Activated CD4-positive, alpha-beta T cell treated with anti-CD3 and anti-CD28 coated beads, Interleukin-2, amount 50 U/mL, for 48 hours (primary cell): Measurements from ENCODE around the gene CSNK2B.

Experiments used
- DNase-seq, 2 experiments: peaks; one replicate each; pipeline ENCODE4 v3.0.0-alpha.2; 2020

The CSNK2B gene

GRCh38 chr6:31662124-31662723 lies 3.7 kb upstream of the CSNK2B start:
- DNase-seq, result no peak

- no peak for DNase-seq
Measured at GRCh38 chr6:31663126-31663960, 2.5 kb upstream of the CSNK2B start.

- DNase-seq, result peak; percentile 21 to 34
Measured at GRCh38 chr6:31663961-31664789, 1.7 kb upstream of the CSNK2B start.

DNA sequence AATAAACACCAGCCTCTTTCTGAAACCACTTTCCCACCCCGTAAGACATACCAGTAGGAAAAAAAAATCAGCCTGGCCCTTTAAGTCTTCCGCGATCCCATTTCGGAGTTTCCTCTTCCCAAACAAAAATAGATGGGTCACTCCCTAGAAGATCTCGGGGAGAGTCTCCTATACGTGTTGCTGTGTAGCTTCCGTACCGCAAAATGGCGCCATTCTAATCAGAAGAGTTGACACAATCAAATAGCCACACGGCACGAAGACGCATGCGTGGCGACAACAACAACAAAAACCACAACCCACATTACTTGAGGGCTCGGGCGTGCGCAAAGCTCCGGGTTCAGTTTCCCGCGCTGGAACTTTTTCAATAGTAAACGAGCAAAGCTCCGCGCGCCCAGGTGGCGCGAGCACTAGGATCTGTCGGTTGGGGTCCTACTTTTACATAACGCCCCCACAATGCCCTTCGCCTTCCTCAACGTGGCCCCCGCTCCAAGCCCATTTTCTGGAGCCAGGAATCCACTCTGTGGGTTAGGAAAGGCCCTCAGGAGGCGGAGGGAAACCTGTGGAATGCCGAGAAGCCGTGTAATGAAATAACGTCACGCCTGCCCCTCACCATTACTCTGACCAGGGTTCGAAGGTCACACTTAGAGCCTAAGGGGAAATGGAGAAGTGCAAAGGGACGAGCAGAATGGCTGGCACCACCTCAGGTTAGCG lies 935 bp upstream of the CSNK2B start, which contains the start of gene GPANK1:
TSS of gene GPANK1 (minus strand) at position 208 of the 711 bp plus-strand sequence. CDS start 519 bp downstream, outside the sequence.
- peak; percentile 88 to 91 for DNase-seq

DNA sequence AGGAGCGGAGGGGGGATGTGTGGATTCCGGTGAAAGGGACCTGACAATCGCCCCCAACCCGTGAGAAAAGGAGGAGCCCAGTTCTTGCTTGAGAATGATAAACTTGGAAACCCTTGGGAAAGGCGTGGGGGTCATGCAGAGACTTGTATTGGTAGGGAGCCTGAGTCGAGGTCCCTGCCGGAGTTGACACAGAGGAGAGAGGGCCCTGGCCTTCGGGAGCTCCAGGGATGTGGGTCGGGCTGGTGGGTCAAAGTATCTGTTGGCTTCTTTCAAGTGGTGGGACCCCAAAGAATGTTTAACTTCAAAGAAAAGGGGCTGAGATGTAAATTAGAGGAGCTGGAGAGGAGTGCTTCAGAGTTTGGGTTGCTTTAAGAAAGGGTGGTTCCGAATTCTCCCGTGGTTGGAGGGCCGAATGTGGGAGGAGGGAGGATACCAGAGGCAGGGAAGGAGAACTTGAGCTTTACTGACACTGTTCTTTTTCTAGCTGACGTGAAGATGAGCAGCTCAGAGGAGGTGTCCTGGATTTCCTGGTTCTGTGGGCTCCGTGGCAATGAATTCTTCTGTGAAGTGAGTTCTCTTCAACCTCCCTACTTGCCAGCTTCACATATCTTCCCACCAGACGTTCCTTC lies 571 bp downstream of the CSNK2B start:
- no peak for DNase-seq

DNA sequence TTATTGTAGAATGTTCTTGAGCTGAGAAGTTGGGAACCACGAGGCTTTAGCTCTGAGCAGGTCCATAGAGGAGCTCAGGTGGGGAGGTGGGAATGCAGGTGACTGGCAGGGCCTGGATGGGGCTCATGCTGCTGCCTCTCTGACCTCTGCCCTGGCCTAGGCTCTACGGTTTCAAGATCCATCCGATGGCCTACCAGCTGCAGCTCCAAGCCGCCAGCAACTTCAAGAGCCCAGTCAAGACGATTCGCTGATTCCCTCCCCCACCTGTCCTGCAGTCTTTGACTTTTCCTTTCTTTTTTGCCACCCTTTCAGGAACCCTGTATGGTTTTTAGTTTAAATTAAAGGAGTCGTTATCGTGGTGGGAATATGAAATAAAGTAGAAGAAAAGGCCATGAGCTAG lies 3.8 kb downstream of the CSNK2B start, which contains the start of gene LY6G5B:
TSS of gene LY6G5B (plus strand) at position 301 of the 400 bp plus-strand sequence. CDS start 975 bp downstream, outside the sequence.
- DNase-seq, result no peak

- DNase-seq, result no peak
Measured at GRCh38 chr6:31676322-31676903, 10.5 kb downstream of the CSNK2B start.

DNA sequence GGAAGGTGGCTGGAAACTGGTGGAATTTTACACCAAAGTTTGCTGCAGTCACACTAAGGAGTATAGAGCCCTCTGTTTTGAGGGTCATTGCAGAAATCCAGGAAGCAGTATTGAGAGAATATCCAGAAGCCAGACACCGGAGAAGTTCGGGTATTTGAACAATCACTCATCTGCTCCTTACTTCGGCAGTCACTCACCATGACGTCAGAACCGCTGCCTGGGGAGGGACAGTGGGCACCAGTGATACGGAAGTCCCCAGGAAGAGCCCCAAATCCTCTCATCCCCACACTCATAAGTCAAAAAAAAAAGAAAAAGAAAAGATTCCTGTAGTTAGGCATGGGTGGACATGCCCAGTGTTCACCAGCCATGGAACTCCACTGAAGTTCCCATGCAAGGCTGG lies 11.0 kb downstream of the CSNK2B start:
- DNase-seq, result no peak

DNA sequence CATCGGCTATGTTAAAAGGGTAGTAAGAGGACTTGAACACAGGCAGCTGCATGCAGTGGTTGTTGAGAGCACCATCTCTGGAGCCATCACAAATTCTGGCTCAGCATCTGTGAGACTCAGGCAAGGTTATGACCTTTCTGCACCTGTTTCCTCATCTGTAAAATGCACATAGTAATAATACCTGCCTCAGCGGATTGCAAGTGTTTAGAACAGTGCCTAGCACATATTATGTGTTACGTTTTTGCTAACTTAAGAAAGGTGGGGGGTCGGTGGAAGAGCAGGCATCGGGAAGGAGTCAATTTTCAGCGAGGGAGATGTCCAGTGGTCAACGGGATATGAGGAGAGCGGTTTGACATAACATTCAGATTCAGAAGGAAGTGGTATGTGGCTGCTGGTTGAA lies 12.1 kb downstream of the CSNK2B start:
- no peak for DNase-seq

GRCh38 chr6:31680226-31681134 lies 14.6 kb downstream of the CSNK2B start, which contains the start of gene LY6G5C:
TSS of gene LY6G5C (minus strand) at chr6:31681067. CDS start at chr6:31680373, 694 bp downstream.
- peak; percentile 70 to 80 for DNase-seq

GRCh38 chr6:31681135-31681671 lies 15.3 kb downstream of the CSNK2B start:
- DNase-seq, result peak; percentile 57 to 66

DNA sequence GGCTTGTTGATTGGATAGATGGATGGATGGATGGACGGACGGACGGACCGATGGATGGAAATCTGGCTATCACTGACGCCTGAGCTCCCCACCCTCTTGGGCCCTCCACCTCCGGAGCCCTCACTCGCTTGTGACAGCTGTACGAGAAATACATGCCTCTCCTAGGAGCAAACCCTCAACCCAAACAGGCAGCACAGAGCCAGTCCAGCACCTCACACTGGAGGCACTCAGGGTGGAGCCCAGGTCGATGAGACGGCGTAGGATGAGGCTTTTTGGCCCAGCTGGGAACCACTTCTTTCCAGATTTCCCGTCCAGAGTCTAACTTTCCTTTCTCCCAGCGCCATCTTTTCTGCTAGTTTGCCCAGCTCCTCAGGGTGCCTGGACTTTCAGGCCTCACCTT lies 17.7 kb downstream of the CSNK2B start:
- DNase-seq, result no peak

GRCh38 chr6:31686483-31686882 lies 20.6 kb downstream of the CSNK2B start:
- DNase-seq, result no peak

DNA sequence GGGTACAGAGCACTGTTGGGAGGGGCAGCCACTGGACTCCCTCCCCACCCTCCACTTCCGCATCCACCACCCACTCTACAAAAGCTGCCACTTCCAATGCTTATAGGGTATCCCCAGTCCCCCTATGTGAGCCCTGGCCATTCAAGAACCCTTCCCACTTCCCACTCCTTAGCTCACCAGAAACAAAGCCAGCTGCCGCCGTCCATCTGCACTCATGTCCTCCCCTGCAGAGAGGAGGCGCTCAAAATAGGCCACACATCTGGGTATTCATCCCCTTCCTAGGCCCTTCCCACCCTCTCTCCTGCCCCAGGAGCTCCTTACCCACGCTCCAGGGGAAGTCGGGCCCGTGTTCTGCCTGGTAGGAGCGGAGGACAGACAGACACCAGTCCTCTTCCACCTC lies 21.4 kb downstream of the CSNK2B start:
- DNase-seq, result no peak

DNA sequence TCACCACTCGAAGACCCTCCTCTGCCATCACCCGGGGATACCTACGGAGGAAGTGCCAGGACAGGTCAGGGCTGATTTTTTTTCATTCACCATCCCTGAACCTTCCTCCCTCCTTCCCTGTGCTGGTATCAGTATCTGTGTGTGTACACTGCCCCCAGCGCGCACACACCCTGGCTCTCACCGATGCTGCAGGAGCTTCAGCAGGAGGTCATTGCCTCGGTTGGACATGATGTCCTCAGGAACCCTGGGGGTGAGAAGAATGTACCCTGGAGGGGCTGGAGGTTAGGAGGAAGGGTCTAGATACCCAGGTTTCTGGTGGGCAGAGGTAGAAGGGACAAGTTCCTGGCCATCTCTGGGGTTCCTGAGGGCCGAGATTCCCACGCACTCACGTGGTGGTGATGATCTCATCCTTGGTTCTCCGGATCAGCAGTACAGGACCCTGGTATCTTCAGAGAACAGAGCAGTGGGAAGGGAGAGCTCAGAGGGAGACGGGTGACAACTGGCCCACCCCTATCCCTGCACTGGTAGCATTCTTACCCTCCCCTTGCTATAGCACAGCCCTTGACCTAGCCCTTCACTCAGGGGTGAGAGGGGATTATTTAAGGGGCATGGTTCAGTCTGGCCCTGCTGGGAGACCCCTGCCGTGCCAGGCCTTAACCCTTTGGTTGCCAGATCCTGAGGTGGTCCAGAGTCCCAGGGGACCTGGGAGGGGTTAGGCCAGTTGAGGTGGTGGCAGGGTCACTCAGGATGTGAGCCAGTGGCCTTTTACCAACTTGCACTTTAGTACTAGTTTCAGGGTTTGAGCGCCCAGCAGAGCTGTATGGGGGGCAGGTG lies 22.2 kb downstream of the CSNK2B start:
- no peak for DNase-seq

DNA sequence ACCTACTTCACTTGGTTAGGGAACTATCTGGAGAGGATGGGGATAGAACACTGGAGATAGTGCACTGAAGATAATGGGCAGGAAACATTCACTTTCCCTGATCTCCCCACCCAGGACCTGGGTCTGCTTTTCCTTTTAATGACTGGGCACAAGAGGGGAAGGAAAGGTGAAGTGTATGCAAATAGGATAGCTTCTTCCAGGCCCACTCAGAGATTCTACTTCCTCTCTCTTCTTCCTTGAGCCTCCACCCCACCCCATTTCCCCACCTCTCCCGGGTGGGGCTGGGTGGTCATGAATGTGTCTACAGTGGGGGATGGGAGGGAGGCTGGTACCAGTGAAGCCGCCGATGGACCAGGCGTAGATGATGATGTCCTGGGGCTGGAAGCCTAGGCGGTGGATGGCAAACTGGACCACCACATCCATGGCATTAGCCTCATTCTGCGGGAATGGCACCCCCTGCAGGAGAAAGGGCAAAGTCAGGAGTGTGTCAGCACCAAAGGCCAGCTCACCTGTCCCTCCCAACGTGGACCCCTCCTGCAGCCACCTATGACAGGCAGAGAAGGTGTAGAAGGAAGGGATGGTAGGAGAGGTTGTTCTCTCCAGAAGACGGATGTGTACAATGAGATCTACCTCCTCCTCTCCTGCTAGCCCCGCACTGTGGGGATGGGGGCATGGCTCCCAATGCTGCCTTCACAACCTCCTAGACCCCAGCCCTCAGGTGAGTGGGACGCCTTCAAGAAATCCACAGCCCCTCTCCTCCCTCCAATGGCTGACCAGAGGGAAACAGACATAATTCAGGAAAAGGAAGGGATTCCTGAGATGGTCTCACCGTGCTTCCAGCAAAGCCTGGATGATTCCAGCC lies 23.6 kb downstream of the CSNK2B start:
- DNase-seq, result peak in 1 of 2 experiments; percentile 24

DNA sequence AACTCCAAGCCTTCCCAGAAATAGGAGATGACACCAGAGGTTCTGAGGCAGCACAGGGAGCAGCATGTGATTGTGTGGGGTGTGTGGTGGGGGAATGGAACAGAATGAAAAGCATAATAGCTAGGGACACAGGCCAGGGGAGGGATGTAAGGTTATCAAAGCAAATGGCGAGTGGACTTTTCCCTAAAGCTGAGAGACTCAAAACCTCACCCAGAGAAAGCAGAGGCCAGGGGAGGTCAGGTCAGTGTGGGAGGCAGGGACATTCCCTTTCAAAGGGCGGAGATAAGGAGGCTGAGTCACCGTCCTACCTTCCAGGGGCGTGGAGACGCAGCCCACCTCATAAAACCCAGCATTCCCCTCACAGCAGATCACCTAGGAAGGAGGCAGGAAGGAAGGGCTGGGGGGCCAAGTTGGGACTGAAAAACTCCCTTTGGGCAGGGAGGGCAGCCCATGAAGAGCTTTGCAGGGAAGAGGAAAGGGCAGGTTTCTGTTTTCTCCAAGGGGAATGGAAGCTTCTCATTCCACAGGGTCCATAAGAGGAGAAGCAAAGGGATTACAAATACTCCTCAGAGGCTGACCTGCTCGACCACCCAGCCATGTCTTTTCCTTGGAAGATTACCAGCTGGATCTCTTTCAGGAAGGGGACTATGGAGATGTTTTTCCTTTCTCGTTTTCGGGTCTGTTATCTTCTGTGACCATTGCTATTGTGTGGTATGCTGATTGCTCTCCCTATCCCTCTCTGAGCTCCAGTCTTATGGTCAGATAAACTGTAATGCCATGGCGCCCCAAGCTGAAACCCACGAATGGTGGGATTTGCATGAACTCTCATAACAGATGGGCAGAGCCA lies 24.6 kb downstream of the CSNK2B start:
- no peak for DNase-seq
